Right lobe of liver (tissue), 6 donors: Measurements from ENCODE around the gene MAP3K19. TPM values are rescaled to one million over a fixed set of nuclear protein-coding genes. Genes with fewer than 3 reads are reported as not detected.
A peak's percentile ranks its signal among the peaks of the same experiment; 100 is the strongest.
"Not testable (repeated sequence)": the region's sequence is repeated elsewhere in the genome, so short reads cannot be mapped to it uniquely, and the experiment has no call there.

Source experiments
- ATAC-seq, 4 donors: fragments of 200-7000 bp; cut with Tn5 transposase; one replicate each; pipeline ENCODE4 v1.9.1; 2020; ENCODE audit warnings: mild to moderate bottlenecking in 4 of 4, moderate library complexity in 4 of 4
- DNase-seq, 3 donors: peaks; one replicate each; pipeline ENCODE4 v3.0.0-alpha.2; 2020
- H3K27ac ChIP-seq, 3 donors: fragments of 200-600 bp; one replicate each; pipeline ENCODE4 v1.8.0; 2022
- H3K27me3 ChIP-seq, 2 donors: fragments of 200-600 bp; one replicate each; pipeline ENCODE4 v1.8.0; 2022
- H3K36me3 ChIP-seq, 4 donors: fragments of 200-600 bp; sonication (generic) in 1 of 4; one replicate each; pipeline versions ENCODE4 v1.5.1 to v1.8.0; 2017 to 2022; ENCODE audit warnings: control low read depth in 1 of 4
- H3K4me1 ChIP-seq, 4 donors: fragments of 200-600 bp; sonication (generic) in 1 of 4; one replicate each; pipeline versions ENCODE4 v1.5.1 to v1.8.0; 2017 to 2022; ENCODE audit warnings: control low read depth in 1 of 4
- H3K4me3 ChIP-seq, 3 donors: fragments of 200-600 bp; one replicate each; pipeline ENCODE4 v1.8.0; 2022
- H3K9me3 ChIP-seq, 4 donors: fragments of 200-600 bp; sonication (generic) in 1 of 4; one replicate each; pipeline versions ENCODE4 v1.5.1 to v1.8.0; 2017 to 2022; ENCODE audit warnings: control low read depth in 1 of 4
- POLR2A ChIP-seq: fragments of 450-650 bp; IDR thresholded peaks from one replicate; pipeline ENCODE4 v1.6.1; 2017; ENCODE audit warnings: antibody characterized with exemption, mild to moderate bottlenecking
- WGBS: methylation state at CpG from one replicate; pipeline ENCODE4 v1.1.6; 2018; ENCODE audit warnings: low coverage, low lambda C conversion rate; ENCODE audit not compliant: insufficient coverage; ENCODE audit errors: missing lambda C conversion rate; 5-methylcytosine and 5-hydroxymethylcytosine counted together
- intact Hi-C, 2 donors: fragments of 100-400 bp; cut with DNase I; formaldehyde crosslinking; loops; one replicate each; pipeline versions ENCODE4 v1.11.2 to v1.14.1; 2022
- total RNA-seq, 6 experiments: library from RNA; depleted of rRNA in 2 of 6; stranded (reverse); fragments of >200 nt in 2 of 6; fragmentation: NEBNext Ultra II Directional in 3 of 6; extraction: Animal tissue kit (Norgen Biotek cat#: 25700) in 3 of 6; gene quantifications; one replicate each; pipeline versions ENCODE4 v1.1.0 to v1.2.4, GENCODE V29; 2016 to 2023
- TF ChIP-seq, protein P1 (sequence below), 4 donors: fragments of 200-600 bp in 3 of 4; fragments of 450-650 bp in 1 of 4; IDR thresholded peaks; one replicate each; pipeline versions ENCODE4 v1.5.1 to v1.8.0; 2016 to 2022; ENCODE audit warnings: antibody characterized with exemption in 4 of 4, mild to moderate bottlenecking in 2 of 4
- donor health status: DM: no; HTN: yes; CAD: no.
- donor health status: DM: no; HTN: no; CAD: no.
- donor health status: DM: no; HTN: no; CAD: no.
- donor health status: DM: no; HTN: yes; CAD: no.
- donor health status: DM: no; HTN: yes; CAD: no.

MAP3K19 gene
- total RNA-seq, 6 experiments from 2014 or later, result not detected

DNA sequence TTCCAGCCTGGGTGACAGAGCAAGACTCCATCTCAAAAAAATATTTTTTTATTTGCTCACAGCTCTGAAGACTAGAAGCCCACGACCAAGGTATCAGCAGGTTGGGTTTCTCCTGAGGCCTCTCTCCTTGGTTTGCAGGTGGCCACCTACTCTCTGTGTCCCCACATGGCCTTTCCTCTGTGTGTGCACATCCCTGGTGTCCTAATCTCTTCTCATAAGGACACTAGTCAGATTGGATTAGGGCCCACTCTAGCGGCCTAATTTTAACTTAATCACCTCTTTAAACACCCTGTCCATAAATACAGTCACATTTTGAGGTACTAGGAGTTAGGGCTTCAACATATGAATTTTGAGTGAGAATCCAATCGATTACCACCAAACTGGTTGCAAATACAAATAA is 2.9 kb upstream of the MAP3K19 start:
- Histone ChIP-seq H3K9me3 (no peaks in the 10 kb centered on the region), H3K27ac (no peak overlapping the region), H3K4me1 (peaks cover 0 to 20% (median 4%) of the 10 kb centered on the region in 4 donors), H3K36me3 (no peaks in the 10 kb centered on the region), H3K27me3 (no peaks in the 10 kb centered on the region), H3K4me3 (no peak overlapping the region)
- TF ChIP-seq, protein P1, sequence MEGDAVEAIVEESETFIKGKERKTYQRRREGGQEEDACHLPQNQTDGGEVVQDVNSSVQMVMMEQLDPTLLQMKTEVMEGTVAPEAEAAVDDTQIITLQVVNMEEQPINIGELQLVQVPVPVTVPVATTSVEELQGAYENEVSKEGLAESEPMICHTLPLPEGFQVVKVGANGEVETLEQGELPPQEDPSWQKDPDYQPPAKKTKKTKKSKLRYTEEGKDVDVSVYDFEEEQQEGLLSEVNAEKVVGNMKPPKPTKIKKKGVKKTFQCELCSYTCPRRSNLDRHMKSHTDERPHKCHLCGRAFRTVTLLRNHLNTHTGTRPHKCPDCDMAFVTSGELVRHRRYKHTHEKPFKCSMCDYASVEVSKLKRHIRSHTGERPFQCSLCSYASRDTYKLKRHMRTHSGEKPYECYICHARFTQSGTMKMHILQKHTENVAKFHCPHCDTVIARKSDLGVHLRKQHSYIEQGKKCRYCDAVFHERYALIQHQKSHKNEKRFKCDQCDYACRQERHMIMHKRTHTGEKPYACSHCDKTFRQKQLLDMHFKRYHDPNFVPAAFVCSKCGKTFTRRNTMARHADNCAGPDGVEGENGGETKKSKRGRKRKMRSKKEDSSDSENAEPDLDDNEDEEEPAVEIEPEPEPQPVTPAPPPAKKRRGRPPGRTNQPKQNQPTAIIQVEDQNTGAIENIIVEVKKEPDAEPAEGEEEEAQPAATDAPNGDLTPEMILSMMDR (IDR thresholded peaks at IDR 0.05), result no peak
- no peak for TF ChIP-seq POLR2A
- intact Hi-C loops, result no loop called here
- no peak for ATAC-seq
- no peak for DNase-seq
- WGBS, result 56% methylated on average over 3 of the region's 3 CpGs

DNA sequence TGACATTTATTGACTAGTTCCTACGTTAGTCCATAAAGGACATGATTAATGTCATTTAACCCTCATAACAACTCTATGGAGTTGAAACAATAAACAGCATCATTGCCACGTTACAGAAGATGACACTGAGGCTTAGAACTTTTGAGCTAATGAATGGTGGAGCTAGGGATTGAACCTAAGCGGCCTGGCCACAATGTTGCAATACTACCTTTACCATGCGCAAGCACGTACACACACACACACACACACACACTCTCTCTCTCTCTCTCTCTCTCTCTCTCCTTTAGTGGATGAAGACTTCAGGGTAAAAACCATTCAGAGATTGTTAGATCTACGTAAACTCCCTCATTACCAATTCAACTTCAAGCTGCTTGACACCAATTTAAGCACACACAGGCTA is 875 bp upstream of the MAP3K19 start:
- DNase-seq (no peak), ATAC-seq (no peak)
- Histone ChIP-seq H3K36me3 (no peaks in the 10 kb centered on the region), H3K4me3 (no peak overlapping the region), H3K27me3 (no peaks in the 10 kb centered on the region), H3K9me3 (no peaks in the 10 kb centered on the region), H3K27ac (no peak overlapping the region), H3K4me1 (peaks cover 0 to 5% (median 1%) of the 10 kb centered on the region in 4 donors)
- intact Hi-C loops, result no loop called here
- 66% methylated on average over 3 of the region's 6 CpGs for WGBS
- TF ChIP-seq POLR2A, result no peak
- TF ChIP-seq, protein P1 (IDR thresholded peaks at IDR 0.05), result no peak

DNA sequence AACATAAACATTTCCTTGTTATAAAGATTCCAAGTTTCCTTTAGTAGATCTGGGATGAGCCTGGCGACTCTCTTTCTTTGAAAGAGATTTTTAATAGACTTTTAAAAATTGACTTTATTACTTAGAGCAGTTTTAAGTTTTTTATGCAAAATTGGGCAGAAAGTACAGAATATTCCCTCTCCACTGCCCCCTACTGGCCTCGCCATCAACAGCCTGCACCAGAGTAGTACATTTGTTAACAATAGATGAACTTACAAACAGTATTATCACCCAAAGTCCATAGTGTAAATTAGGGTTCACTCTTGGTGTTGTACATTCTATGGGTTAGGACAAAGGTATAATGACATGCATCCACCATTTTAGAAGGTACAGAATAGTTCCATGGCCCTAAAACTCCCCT is 3.9 kb downstream of the MAP3K19 start:
- intact Hi-C loops, result no loop called here
- WGBS, result 43% methylated on average over 2 of the region's 2 CpGs
- Histone ChIP-seq H3K4me3 (no peak overlapping the region), H3K9me3 (no peaks in the 10 kb centered on the region), H3K27me3 (no peaks in the 10 kb centered on the region), H3K4me1 (no peaks in the 10 kb centered on the region), H3K36me3 (no peaks in the 10 kb centered on the region), H3K27ac (no peak overlapping the region)
- ATAC-seq (no peak), DNase-seq (no peak)
- TF ChIP-seq, protein P1 (IDR thresholded peaks at IDR 0.05), result peak; percentile 15 to 50 (median 30)
- no peak for TF ChIP-seq POLR2A

DNA sequence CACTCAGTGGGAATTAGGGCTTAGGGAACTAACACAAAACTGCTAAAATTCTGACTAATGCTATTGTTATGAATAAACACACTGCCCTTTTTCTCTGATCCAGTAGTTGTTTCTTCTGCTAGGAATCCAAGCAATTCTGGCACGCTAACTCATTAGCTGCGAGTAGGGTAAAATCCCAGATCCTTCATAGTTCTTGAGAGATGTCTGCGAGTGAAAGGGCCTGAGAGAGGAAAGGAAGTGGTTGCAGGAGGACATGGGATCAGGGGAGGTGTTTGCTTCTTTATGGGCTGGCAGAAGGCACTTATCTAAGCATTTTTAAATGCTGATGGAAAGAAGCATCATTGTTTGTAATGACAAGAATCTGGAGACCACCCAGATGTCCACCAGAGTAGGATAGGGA is 9.4 kb downstream of the MAP3K19 start:
- TF ChIP-seq, protein P1 (IDR thresholded peaks at IDR 0.05), result no peak
- TF ChIP-seq POLR2A, result no peak
- ATAC-seq (no peak), DNase-seq (no peak)
- Histone ChIP-seq H3K36me3 (no peaks in the 10 kb centered on the region), H3K9me3 (no peaks in the 10 kb centered on the region), H3K4me3 (no peak overlapping the region), H3K4me1 (no peaks in the 10 kb centered on the region), H3K27ac (no peak overlapping the region), H3K27me3 (no peaks in the 10 kb centered on the region)
- intact Hi-C loops, result no loop called here
- 64% methylated on average over 3 of the region's 3 CpGs for whole genome bisulfite sequencing

DNA sequence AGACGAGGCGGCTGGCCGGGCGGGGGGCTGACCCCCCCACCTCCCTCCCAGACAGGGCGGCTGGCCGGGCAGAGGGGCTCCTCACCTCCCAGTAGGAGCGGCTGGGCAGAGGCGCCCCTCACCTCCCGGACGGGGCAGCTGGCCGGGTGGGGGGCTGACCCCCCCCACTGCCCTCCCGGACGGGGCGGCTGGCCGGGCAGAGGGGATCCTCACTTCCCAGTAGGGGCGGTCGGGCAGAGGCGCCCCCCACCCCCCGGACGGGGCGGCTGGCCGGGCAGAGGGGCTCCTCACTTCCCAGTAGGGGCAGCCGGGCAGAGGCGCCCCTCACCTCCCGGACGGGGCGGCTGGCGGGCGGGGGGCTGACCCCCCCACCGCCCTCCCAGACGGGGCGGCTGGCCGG is 14.0 kb downstream of the MAP3K19 start:
- H3K4me1 ChIP-seq, H3K4me3 ChIP-seq, DNase-seq, ATAC-seq, intact Hi-C loops, H3K27ac ChIP-seq, H3K36me3 ChIP-seq, H3K9me3 ChIP-seq, H3K27me3 ChIP-seq: not testable (repeated sequence)
- WGBS, result 100% methylated on average over 1 of the region's 33 CpGs
